ENCODE data around the gene IL1R2.

IL1R2 gene

DNA sequence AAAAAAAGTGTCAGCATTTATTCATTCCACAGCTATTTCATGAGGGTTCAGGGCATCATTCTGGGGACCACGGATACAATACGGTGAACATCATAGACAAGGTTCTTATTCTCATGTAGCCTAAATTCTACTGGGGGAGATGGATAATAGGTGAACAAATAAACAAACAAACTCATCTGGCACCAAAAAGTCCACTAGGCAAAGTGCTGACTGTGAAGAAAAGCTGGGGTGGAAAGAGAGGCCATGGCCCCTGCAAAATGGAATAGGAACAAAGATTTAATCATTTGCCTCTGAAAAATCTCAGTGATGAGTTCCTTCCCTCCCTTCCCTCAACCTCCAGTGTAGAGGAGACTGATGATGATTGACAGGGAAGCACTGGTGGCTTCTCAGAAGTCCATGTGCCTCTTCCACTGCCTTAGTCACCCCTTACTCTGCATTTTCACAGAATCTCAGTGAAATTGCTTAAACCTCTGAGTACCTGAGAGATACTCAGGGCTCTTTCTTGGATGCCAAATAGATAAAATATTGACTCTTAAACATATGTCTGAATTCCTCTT is 81.5 kb downstream of the IL1R2 start:
- DNase-seq (ENCODE audit: extremely low read depth, low read depth): no peak
- TF ChIP-seq, protein P1, sequence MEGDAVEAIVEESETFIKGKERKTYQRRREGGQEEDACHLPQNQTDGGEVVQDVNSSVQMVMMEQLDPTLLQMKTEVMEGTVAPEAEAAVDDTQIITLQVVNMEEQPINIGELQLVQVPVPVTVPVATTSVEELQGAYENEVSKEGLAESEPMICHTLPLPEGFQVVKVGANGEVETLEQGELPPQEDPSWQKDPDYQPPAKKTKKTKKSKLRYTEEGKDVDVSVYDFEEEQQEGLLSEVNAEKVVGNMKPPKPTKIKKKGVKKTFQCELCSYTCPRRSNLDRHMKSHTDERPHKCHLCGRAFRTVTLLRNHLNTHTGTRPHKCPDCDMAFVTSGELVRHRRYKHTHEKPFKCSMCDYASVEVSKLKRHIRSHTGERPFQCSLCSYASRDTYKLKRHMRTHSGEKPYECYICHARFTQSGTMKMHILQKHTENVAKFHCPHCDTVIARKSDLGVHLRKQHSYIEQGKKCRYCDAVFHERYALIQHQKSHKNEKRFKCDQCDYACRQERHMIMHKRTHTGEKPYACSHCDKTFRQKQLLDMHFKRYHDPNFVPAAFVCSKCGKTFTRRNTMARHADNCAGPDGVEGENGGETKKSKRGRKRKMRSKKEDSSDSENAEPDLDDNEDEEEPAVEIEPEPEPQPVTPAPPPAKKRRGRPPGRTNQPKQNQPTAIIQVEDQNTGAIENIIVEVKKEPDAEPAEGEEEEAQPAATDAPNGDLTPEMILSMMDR (IDR thresholded peaks at IDR 0.05; ENCODE audit: low read depth, low read length): no peak

DNA sequence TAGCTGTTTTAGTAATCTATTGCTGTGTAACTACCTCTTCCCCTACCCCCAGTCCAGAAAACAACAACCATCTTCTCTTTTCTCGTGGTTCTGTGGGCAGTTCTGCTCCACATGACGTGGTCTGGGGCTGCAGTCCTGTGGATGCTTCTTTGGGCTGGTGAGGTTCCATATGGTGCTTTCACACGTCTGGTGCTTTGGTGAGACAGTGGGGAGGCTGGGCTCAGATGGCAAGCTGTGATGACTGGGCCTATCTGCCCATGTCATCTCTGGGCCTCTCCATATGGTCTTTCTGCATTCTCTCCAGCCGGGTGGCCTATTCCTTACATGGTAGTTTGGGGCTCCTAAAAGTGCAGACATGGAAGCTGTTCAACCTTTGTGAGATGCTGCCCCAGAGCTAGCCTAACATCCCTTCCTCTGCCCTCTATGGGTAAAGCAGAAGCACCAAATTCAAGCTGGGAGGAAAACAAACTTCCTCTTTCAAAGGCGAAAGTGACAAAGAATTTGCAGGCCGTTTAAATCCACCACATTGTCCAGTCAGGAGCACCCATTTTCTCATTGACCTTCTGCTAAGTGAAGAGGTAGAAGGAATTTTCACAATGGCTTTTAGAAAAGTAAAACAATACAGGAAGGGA is 82.5 kb downstream of the IL1R2 start:
- no peak for DNase-seq (ENCODE audit: extremely low read depth, low read depth)
- TF ChIP-seq, protein P1 (IDR thresholded peaks at IDR 0.05; ENCODE audit: low read depth, low read length): no peak

DNA sequence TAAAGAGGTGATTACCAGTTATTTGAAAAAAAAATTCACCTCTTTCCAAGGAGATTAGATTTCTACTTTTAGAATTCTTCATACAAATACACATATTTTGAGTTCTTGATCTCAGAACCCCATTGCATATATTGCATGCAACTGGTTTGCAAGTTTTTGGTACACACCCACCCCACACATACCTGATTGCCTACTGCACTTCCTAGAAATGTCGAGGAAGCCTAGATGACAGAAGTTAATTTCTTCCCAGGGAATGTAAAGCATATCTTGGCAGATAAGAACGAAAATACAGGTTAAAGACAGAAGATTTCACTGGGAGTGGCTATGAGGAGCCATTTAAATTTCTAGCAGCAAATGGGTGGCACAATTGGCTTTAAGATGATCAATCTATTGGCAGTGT is 83.7 kb downstream of the IL1R2 start:
- DNase-seq (ENCODE audit: extremely low read depth, low read depth): no peak
- TF ChIP-seq, protein P1 (IDR thresholded peaks at IDR 0.05; ENCODE audit: low read depth, low read length): no peak

DNA sequence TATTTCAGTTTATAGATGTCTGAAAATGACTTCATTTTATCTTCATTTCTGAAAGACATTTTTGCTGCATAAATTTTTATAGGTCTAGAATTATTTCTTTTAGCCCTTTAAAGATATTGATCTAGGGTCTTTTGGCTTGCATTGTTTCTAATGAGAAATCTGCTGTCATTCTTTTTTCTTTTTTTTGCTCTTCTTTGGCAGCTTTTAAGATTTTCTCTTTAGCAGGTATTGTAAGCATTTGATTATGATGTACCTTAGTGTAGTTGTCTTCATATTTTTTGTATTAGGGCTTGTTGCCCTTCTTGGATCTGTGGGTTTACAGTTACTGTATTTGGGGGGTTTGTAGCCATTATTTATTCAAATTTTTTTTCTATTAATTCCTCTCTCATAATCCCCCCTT is 84.8 kb downstream of the IL1R2 start:
- TF ChIP-seq, protein P1 (IDR thresholded peaks at IDR 0.05; ENCODE audit: low read depth, low read length): no peak
- DNase-seq (ENCODE audit: extremely low read depth, low read depth): no peak

Data from AG09319 (cell line).